Osteocyte (in vitro differentiated cells): Measurements from ENCODE around the gene NIM1K. TPM values are rescaled to one million over a fixed set of nuclear protein-coding genes. Genes with fewer than 3 reads are reported as not detected.
A peak's percentile ranks its signal among the peaks of the same experiment; 100 is the strongest.

Experiments
- DNase-seq: peaks from one replicate; pipeline ENCODE4 v3.0.0; 2021; ENCODE audit warnings: mixed read lengths; ENCODE audit not compliant: unreplicated experiment; ENCODE audit errors: extremely low spot score
- H3K27ac Mint-ChIP-seq: one replicate; pipeline ENCODE4 v1.8.0; 2021; ENCODE audit warnings: mild to moderate bottlenecking, mixed read lengths; ENCODE audit not compliant: unreplicated experiment
- H3K27me3 Mint-ChIP-seq: one replicate; pipeline ENCODE4 v1.8.0; 2021; ENCODE audit warnings: mixed read lengths; ENCODE audit not compliant: unreplicated experiment
- H3K36me3 Mint-ChIP-seq: one replicate; pipeline ENCODE4 v1.8.0; 2021; ENCODE audit warnings: mixed read lengths; ENCODE audit not compliant: unreplicated experiment
- H3K4me1 Mint-ChIP-seq: one replicate; pipeline ENCODE4 v1.8.0; 2021; ENCODE audit warnings: mixed read lengths; ENCODE audit not compliant: unreplicated experiment
- H3K4me3 Mint-ChIP-seq: one replicate; pipeline ENCODE4 v1.8.0; 2021; ENCODE audit warnings: mild to moderate bottlenecking, moderate library complexity, mixed read lengths; ENCODE audit not compliant: unreplicated experiment
- H3K9me3 Mint-ChIP-seq: one replicate; pipeline ENCODE4 v1.8.0; 2021; ENCODE audit warnings: mixed read lengths; ENCODE audit not compliant: unreplicated experiment
- total RNA-seq: library from RNA; stranded (reverse); gene quantifications from 2 replicates; pipeline ENCODE4 v1.2.1, GENCODE V29; 2021
- TF ChIP-seq, protein P1 (sequence below): fragments of 200-600 bp; sonication (generic); IDR thresholded peaks from 2 replicates; pipeline ENCODE4 v1.5.0; 2021; ENCODE audit warnings: antibody characterized with exemption, mild to moderate bottlenecking, moderate library complexity

The NIM1K gene
- total RNA-seq, 1 donor from 2014 or later = 0.43 TPM

DNA sequence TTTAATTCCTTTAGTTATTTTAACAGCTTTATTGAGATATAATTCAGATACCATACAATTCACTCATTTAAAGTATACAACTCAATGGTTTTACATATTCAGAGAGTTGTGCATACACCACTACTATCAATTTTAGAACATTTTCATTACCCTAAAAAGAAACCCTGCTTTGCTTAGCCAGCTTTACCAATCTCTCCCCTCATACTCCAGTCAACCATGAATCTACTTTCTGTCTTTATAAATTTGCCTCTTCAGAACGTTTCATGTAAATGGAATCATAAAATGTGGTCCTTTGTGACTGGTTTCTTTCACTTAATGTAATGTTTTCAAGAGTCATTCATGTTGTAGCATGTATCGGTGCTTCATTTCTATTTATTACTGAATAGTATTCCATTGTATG is 24.9 kb downstream of the NIM1K start:
- H3K4me1 Mint-ChIP-seq = no peaks in the 10 kb centered on the region

DNA sequence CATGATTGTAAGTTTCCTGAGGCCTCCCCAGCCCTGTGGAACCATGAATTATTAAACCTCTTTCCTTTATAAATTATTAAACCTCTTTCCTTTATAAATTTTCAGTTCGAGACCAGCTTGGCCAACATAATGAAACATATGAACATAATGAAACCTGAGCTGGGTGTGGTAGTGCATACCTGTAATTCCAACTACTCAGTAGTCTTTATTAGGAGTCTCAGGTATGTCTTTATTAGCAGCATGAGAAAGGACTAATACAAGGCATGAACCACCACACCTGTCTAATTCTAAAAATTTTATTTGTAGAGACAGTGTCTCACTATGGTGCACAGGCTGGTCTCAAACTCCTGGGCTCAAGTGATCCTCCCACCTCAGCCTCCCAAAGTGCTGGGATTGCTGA is 27.1 kb downstream of the NIM1K start:
- H3K27me3 Mint-ChIP-seq = peaks cover 24% of the 10 kb centered on the region
- DNase-seq = no peak
- H3K4me1 Mint-ChIP-seq = no peaks in the 10 kb centered on the region
- H3K36me3 Mint-ChIP-seq = no peaks in the 10 kb centered on the region
- H3K4me3 Mint-ChIP-seq = no peak overlapping the region
- TF ChIP-seq, protein P1, sequence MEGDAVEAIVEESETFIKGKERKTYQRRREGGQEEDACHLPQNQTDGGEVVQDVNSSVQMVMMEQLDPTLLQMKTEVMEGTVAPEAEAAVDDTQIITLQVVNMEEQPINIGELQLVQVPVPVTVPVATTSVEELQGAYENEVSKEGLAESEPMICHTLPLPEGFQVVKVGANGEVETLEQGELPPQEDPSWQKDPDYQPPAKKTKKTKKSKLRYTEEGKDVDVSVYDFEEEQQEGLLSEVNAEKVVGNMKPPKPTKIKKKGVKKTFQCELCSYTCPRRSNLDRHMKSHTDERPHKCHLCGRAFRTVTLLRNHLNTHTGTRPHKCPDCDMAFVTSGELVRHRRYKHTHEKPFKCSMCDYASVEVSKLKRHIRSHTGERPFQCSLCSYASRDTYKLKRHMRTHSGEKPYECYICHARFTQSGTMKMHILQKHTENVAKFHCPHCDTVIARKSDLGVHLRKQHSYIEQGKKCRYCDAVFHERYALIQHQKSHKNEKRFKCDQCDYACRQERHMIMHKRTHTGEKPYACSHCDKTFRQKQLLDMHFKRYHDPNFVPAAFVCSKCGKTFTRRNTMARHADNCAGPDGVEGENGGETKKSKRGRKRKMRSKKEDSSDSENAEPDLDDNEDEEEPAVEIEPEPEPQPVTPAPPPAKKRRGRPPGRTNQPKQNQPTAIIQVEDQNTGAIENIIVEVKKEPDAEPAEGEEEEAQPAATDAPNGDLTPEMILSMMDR = no peak
- no peak overlapping the region for H3K27ac Mint-ChIP-seq
- H3K9me3 Mint-ChIP-seq = no peaks in the 10 kb centered on the region

More for the DNA sequence above, 24.9 kb downstream of the NIM1K start:
- TF ChIP-seq, protein P1 = no peak
- no peak overlapping the region for H3K27ac Mint-ChIP-seq
- H3K4me3 Mint-ChIP-seq = no peak overlapping the region
- peaks cover 23% of the 10 kb centered on the region for H3K27me3 Mint-ChIP-seq
- no peaks in the 10 kb centered on the region for H3K36me3 Mint-ChIP-seq
- DNase-seq = no peak
- H3K9me3 Mint-ChIP-seq = no peaks in the 10 kb centered on the region

DNA sequence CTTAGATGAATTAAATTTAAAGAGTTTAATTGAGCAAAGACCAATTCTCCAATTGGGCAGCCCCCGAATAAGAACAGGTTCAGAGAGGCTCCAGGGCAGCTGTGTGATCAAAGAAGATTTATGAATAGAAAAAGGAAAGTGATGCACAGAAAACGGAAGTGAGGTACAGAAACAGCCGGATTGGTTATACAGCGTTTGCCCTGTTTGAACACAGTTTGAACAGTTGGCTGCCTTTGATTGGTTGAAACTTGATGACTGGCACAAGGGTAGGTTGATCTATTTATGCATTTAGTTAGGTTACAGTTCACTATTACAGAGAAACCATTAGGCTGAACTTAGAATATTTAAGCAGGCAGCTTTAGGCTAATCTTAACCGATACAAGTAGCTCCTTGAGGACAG is 29.5 kb downstream of the NIM1K start:
- peaks cover 14% of the 10 kb centered on the region for H3K27me3 Mint-ChIP-seq
- DNase-seq = no peak
- TF ChIP-seq, protein P1 = no peak
- H3K4me3 Mint-ChIP-seq = no peak overlapping the region
- no peaks in the 10 kb centered on the region for H3K36me3 Mint-ChIP-seq
- no peaks in the 10 kb centered on the region for H3K9me3 Mint-ChIP-seq
- no peaks in the 10 kb centered on the region for H3K4me1 Mint-ChIP-seq
- no peak overlapping the region for H3K27ac Mint-ChIP-seq

DNA sequence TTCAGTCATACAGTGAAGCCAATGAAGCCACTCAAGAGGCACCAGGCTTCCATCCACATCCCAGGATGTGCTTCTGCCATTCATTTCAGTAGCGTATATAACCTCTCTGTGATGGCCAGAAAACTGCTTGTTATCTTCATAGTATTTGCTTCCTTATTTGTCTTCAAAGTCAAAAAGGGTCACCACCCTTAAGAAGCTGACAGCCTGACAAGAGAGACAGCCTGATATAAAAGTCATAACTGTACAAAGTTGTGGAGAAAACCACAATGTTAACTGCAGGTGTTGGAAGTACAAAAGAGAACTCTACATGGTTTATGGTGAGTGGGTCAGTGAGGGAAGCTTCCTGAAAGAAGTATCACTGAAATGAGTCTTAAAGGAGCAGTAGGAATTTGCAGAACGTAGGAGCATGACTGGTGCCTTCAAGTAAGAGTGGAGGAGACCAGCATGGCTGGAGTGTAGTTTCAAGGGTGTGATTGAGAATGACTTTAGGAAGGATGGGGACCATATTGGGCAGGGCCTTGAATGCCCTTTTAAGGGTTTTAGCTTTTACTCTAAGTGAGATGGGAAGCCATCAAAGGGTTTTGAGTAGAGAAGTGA is 33.7 kb downstream of the NIM1K start:
- Mint-ChIP-seq H3K36me3 (no peaks in the 10 kb centered on the region), H3K27ac (no peak overlapping the region), H3K9me3 (no peaks in the 10 kb centered on the region), H3K4me3 (no peak overlapping the region), H3K4me1 (no peaks in the 10 kb centered on the region), H3K27me3 (peaks cover 14% of the 10 kb centered on the region)
- no peak for DNase-seq
- TF ChIP-seq, protein P1 = no peak

DNA sequence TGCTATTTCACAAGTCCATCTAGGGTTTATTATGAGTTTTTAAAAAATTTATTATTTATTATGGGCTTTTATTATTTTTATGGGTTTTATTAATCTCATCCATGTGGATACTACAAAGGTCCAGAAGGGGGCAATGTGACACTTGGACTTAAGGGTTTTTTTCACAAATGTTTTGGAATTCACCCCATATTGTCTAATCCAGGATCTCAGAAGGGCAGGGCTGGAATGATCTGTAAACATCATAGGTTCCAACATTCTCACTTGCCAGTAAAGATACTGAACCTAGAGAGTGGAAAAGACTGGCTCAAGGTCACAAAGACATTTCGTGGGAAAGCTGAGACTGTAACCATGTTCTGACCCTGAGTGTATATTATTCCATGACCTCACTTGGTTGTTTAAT is 35.6 kb downstream of the NIM1K start:
- Mint-ChIP-seq H3K27ac (no peak overlapping the region), H3K4me1 (no peaks in the 10 kb centered on the region), H3K27me3 (peaks cover 13% of the 10 kb centered on the region), H3K9me3 (no peaks in the 10 kb centered on the region), H3K4me3 (no peak overlapping the region), H3K36me3 (no peaks in the 10 kb centered on the region)
- TF ChIP-seq, protein P1 = peak; percentile 61
- DNase-seq = no peak
